IMR-90 (cell line): Measurements from ENCODE around the gene MAP7. TPM values are rescaled to one million over a fixed set of nuclear protein-coding genes. Genes with fewer than 3 reads are reported as not detected.

Experiments used
- ATAC-seq: fragments of 200-7000 bp; cut with Tn5 transposase; 2 replicates; pipeline ENCODE4 v1.9.1; 2020; ENCODE audit warnings: low read depth, mild to moderate bottlenecking, moderate library complexity
- BruUV-seq: library from RNA; stranded (reverse); fragments of 400-500 nt; replicated peaks from 2 replicates; lab custom pipeline; 2021; lab: Mats Ljungman, UMichigan
- CTCF ChIA-PET: fragments of 300-600 bp; formaldehyde crosslinking; extraction: SDS; loops from one replicate; lab custom pipeline; 2021; ENCODE audit warnings: antibody characterized with exemption; lab: Yijun Ruan, JAX
- POLR2A ChIA-PET: fragments of 300-600 bp; sonication (Branson Sonifier 250); formaldehyde crosslinking; loops from one replicate; lab custom pipeline; 2022; ENCODE audit warnings: antibody characterized with exemption; ENCODE audit not compliant: unreplicated experiment; lab: Charles Lee
- DNase-seq: peaks from one replicate; pipeline ENCODE4 v3.0.0; 2013
- H2AFZ ChIP-seq: replicated peaks from 2 replicates; pipeline ENCODE3; 2013; ENCODE audit warnings: low read length, mild to moderate bottlenecking; ENCODE audit not compliant: poor library complexity
- H2AK5ac ChIP-seq: 2 replicates; pipeline ENCODE4 v1.6.1; 2013; ENCODE audit warnings: low read depth, low read length, inconsistent platforms
- H2AK9ac ChIP-seq: replicated peaks from 2 replicates; pipeline ENCODE3; 2013; ENCODE audit warnings: mild to moderate bottlenecking, low read depth, low read length, moderate library complexity; ENCODE audit not compliant: poor library complexity
- H2BK120ac ChIP-seq: 2 replicates; pipeline ENCODE4 v1.6.1; 2013; ENCODE audit warnings: low read depth, low read length, inconsistent platforms
- H2BK15ac ChIP-seq: 3 replicates; pipeline ENCODE4 v1.6.1; 2013; ENCODE audit warnings: low read depth, low read length, inconsistent platforms
- H2BK20ac ChIP-seq: 2 replicates; pipeline ENCODE4 v1.6.1; 2013; ENCODE audit warnings: low read depth, mild to moderate bottlenecking, inconsistent platforms, low read length, moderate library complexity
- H2BK5ac ChIP-seq: 2 replicates; pipeline ENCODE4 v1.6.1; 2013; ENCODE audit warnings: mild to moderate bottlenecking, low read depth, low read length, inconsistent platforms; ENCODE audit not compliant: poor library complexity, severe bottlenecking
- H3K14ac ChIP-seq: replicated peaks from 2 replicates; pipeline ENCODE4 v1.6.1; 2013; ENCODE audit warnings: low read depth, low read length, inconsistent platforms
- H3K18ac ChIP-seq: 2 replicates; pipeline ENCODE4 v1.6.1; 2013; ENCODE audit warnings: low read depth, low read length, control low read depth
- H3K23ac ChIP-seq: 2 replicates; pipeline ENCODE4 v1.6.1; 2013; ENCODE audit warnings: low read depth, low read length, inconsistent platforms
- H3K27ac ChIP-seq: 2 replicates; pipeline ENCODE4 v1.5.1; 2013; ENCODE audit warnings: mild to moderate bottlenecking, control low read depth, low read length; ENCODE audit not compliant: insufficient read depth
- H3K27me3 ChIP-seq: 2 replicates; pipeline ENCODE4 v1.6.1; 2013; ENCODE audit warnings: low read length; ENCODE audit not compliant: control insufficient read depth, insufficient read depth
- H3K36me3 ChIP-seq: 2 replicates; pipeline ENCODE4 v1.6.1; 2013; ENCODE audit warnings: low read length, mixed read lengths; ENCODE audit not compliant: control insufficient read depth, insufficient read depth
- H3K4ac ChIP-seq: 2 replicates; pipeline ENCODE4 v1.6.1; 2013; ENCODE audit warnings: low read depth, low read length, inconsistent platforms
- H3K4me1 ChIP-seq: 2 replicates; pipeline ENCODE4 v1.6.1; 2013; ENCODE audit warnings: low read length, mixed read lengths; ENCODE audit not compliant: control insufficient read depth, insufficient read depth
- H3K4me2 ChIP-seq: 2 replicates; pipeline ENCODE4 v1.6.1; 2013; ENCODE audit warnings: low read depth, mild to moderate bottlenecking, control low read depth, low read length, moderate library complexity
- H3K4me3 ChIP-seq: 2 replicates; pipeline ENCODE4 v1.5.1; 2013; ENCODE audit warnings: low read depth, mild to moderate bottlenecking, control low read depth, low read length, moderate library complexity; ENCODE audit not compliant: insufficient read depth
- H3K56ac ChIP-seq: 2 replicates; pipeline ENCODE4 v1.6.1; 2013; ENCODE audit warnings: low read length, inconsistent platforms; ENCODE audit not compliant: insufficient read depth; ENCODE audit errors: extremely low read depth
- H3K79me1 ChIP-seq, 2 experiments: 2 replicates each; pipeline ENCODE4 v1.6.1; 2013; ENCODE audit warnings: low read length in 2 of 2, inconsistent platforms in 1 of 2, low read depth in 1 of 2
- H3K9ac ChIP-seq: 2 replicates; pipeline ENCODE4 v1.6.1; 2013; ENCODE audit warnings: low read depth, low read length, control low read depth
- H3K9me1 ChIP-seq: 2 replicates; pipeline ENCODE4 v1.6.1; 2013; ENCODE audit warnings: low read length, inconsistent platforms; ENCODE audit not compliant: insufficient read depth
- H3K9me3 ChIP-seq: 2 replicates; pipeline ENCODE4 v1.6.1; 2013; ENCODE audit warnings: low read length; ENCODE audit not compliant: control insufficient read depth, insufficient read depth
- H4K20me1 ChIP-seq: 2 replicates; pipeline ENCODE4 v1.6.1; 2013; ENCODE audit warnings: low read length, inconsistent platforms; ENCODE audit not compliant: insufficient read depth
- H4K5ac ChIP-seq: 2 replicates; pipeline ENCODE4 v1.6.1; 2013; ENCODE audit warnings: mild to moderate bottlenecking, low read depth, low read length, control low read depth
- H4K8ac ChIP-seq, 2 experiments: 2 replicates each; pipeline ENCODE4 v1.6.1; 2013; ENCODE audit warnings: low read depth in 2 of 2, low read length in 2 of 2, control low read depth in 1 of 2, inconsistent platforms in 1 of 2
- H4K91ac ChIP-seq: 2 replicates; pipeline ENCODE4 v1.6.1; 2013; ENCODE audit warnings: low read depth, low read length, inconsistent platforms; ENCODE audit not compliant: insufficient read depth
- BHLHE40 ChIP-seq: fragments of 150-350 bp; IDR thresholded peaks from 2 replicates; pipeline ENCODE4 v1.6.1; 2016; ENCODE audit warnings: mild to moderate bottlenecking, low read depth, low read length
- CEBPB ChIP-seq: IDR thresholded peaks from 2 replicates; pipeline ENCODE4 v1.6.1; 2012; ENCODE audit warnings: low read depth, low read length, improper control_type of control experiment
- CHD1 ChIP-seq: IDR thresholded peaks from 2 replicates; pipeline ENCODE4 v1.6.1; 2012; ENCODE audit warnings: low read depth, low read length, improper control_type of control experiment
- CTCF ChIP-seq: conservative IDR thresholded peaks from 2 replicates; pipeline ENCODE4 v1.5.1; 2012; ENCODE audit warnings: mild to moderate bottlenecking, low read depth, low read length, improper control_type of control experiment
- ELK1 ChIP-seq: fragments of 150-350 bp; IDR thresholded peaks from 2 replicates; pipeline ENCODE4 v1.6.1; 2016; ENCODE audit warnings: low read depth, mild to moderate bottlenecking, low read length, moderate library complexity, borderline replicate concordance
- FOS ChIP-seq: fragments of 150-350 bp; IDR thresholded peaks from 2 replicates; pipeline ENCODE4 v1.6.1; 2016; ENCODE audit warnings: low read depth, low read length
- MAFK ChIP-seq: IDR thresholded peaks from 2 replicates; pipeline ENCODE4 v1.6.1; 2012; ENCODE audit warnings: low read depth, low read length, improper control_type of control experiment
- MAZ ChIP-seq: IDR thresholded peaks from 2 replicates; pipeline ENCODE4 v1.6.1; 2012; ENCODE audit warnings: low read depth, mild to moderate bottlenecking, low read length, improper control_type of control experiment, moderate library complexity, borderline replicate concordance
- NFE2L2 ChIP-seq: fragments of 150-350 bp; IDR thresholded peaks from 2 replicates; pipeline ENCODE4 v1.6.1; 2016; ENCODE audit warnings: low read depth, mild to moderate bottlenecking, low read length
- POLR2A ChIP-seq: IDR thresholded peaks from 2 replicates; pipeline ENCODE4 v1.6.1; 2012; ENCODE audit warnings: mild to moderate bottlenecking, low read depth, low read length
- RCOR1 ChIP-seq: IDR thresholded peaks from 2 replicates; pipeline ENCODE4 v1.6.1; 2012; ENCODE audit warnings: mild to moderate bottlenecking, low read length, improper control_type of control experiment; ENCODE audit not compliant: insufficient replicate concordance
- SMC3 ChIP-seq: fragments of 150-350 bp; IDR thresholded peaks from 2 replicates; pipeline ENCODE4 v1.6.1; 2016; ENCODE audit warnings: low read depth, mild to moderate bottlenecking, antibody characterized with exemption, low read length, moderate library complexity
- USF2 ChIP-seq: fragments of 150-350 bp; IDR thresholded peaks from 2 replicates; pipeline ENCODE4 v1.6.1; 2017; ENCODE audit warnings: mild to moderate bottlenecking, antibody characterized with exemption, low read length, low read depth
- WGBS, 2 experiments: methylation state at CpG; one replicate each; pipeline versions ENCODE4 v1.1.5 to v1.1.7; 2013; ENCODE audit warnings: missing lambda C conversion rate in 2 of 2; ENCODE audit not compliant: insufficient read length in 1 of 2; ENCODE audit errors: extremely low coverage in 2 of 2; 5-methylcytosine and 5-hydroxymethylcytosine counted together
- dilution Hi-C: fragments of 300-500 bp; cut with HindIII; formaldehyde crosslinking; loops from one replicate; pipeline ENCODE4 v1.14.3; 2018; ENCODE audit warnings: low sequenced_read_pairs; ENCODE audit not compliant: unreplicated experiment
- in situ Hi-C: fragments of 300-500 bp; cut with MboI; formaldehyde crosslinking; loops from 3 replicates; pipeline ENCODE4 v1.14.3; 2019; ENCODE audit warnings: low sequenced_read_pairs, inconsistent platforms, mixed read lengths
- intact Hi-C: fragments of 100-400 bp; cut with micrococcal nuclease; formaldehyde crosslinking; loops from 2 replicates; pipeline ENCODE4 v1.10.0; 2022
- polyA plus RNA-seq, 3 experiments: library from polyadenylated mRNA; depleted of rRNA; stranded (reverse); fragments of >200 nt; gene quantifications; 2 replicates each; pipeline ENCODE4 v1.2.3, GENCODE V29; 2012; ENCODE audit warnings: low replicate concordance in 1 of 3
- total RNA-seq: library from RNA; depleted of rRNA; stranded (reverse); fragments of >200 nt; gene quantifications from 2 replicates; pipeline ENCODE4 v1.2.3, GENCODE V29; 2012

MAP7 gene
- total and polyA plus RNA-seq, 2 of the 4 experiments (the other 2 are of a cell fraction): 0.19 to 0.36 TPM

- Histone ChIP-seq H2BK5ac (peak overlapping the region; percentile 28), H2BK20ac (0 out of 2 replicates have a peak overlapping the region, but pooled peaks have one; percentile 3), H3K23ac (0 out of 2 replicates have a peak overlapping the region, but pooled peaks have one; percentile 10), H4K91ac (peak overlapping the region; percentile 43), H2BK120ac (peak overlapping the region; percentile 51), H3K14ac (peak overlapping the region; percentile 34; the same call in 1 of the 2 replicates), H3K36me3 (no peaks in the 10 kb centered on the region), H2AK9ac (peak overlapping the region; percentile 52), H3K56ac (peak overlapping the region; percentile 13; the same call in 1 of the 2 replicates), H3K27me3 (no peaks in the 10 kb centered on the region), H2AFZ (peak overlapping the region; percentile 73), H3K79me1 (no peaks in the 10 kb centered on the region), H2AK5ac (peak overlapping the region; percentile 66), H2BK15ac (peak overlapping the region; percentile 53; the same call in 2 of the 3 replicates), H4K8ac (peak overlapping the region in 1 of 2 experiments; percentile 42; a peak in 1 of 4 replicates), H3K9ac (no peak overlapping the region), H4K5ac (peak overlapping the region; percentile 2), H3K4me3 (no peak overlapping the region), H3K4me1 (peaks cover 12% of the 10 kb centered on the region), H3K18ac (peak overlapping the region; percentile 46), H3K27ac (peak overlapping the region; percentile 24; the same call in 1 of the 2 replicates), H3K4me2 (0 out of 2 replicates have a peak overlapping the region, but pooled peaks have one; percentile 11), H3K9me1 (peaks cover 13% of the 10 kb centered on the region), H3K4ac (peak overlapping the region; percentile 44; the same call in 1 of the 2 replicates), H3K9me3 (no peaks in the 10 kb centered on the region), H4K20me1 (no peaks in the 10 kb centered on the region)
- dilution Hi-C loops (no loop called here), in situ Hi-C loops (no loop called here), intact Hi-C loops (no loop called here)
- WGBS, 2 experiments: 27% methylated on average over 2 of the region's 3 CpGs; no CpG with 5 or more reads in 1 of the 2 experiments
- TF ChIP-seq FOS (no peak), CHD1 (no peak), CTCF (no peak), SMC3 (no peak), MAZ (no peak), MAFK (no peak), USF2 (no peak), ELK1 (no peak), BHLHE40 (no peak), CEBPB (no peak), NFE2L2 (no peak), POLR2A (no peak), RCOR1 (no peak)
- DNase-seq (peak; percentile 69), ATAC-seq (peak; percentile 52)
- CTCF ChIA-PET: no interaction called here
- no TSS peak for BruUV-seq
- POLR2A ChIA-PET: no interaction called here
These were observed 148.5 kb downstream of the MAP7 start for GRCh38 chr6:136401749-136402148.
